Cardiac muscle cell (in vitro differentiated cells and primary cell): Measurements from ENCODE around the gene EMX2. TPM values are rescaled to one million over a fixed set of nuclear protein-coding genes. Genes with fewer than 3 reads are reported as not detected.

Experiments
- DNase-seq, 2 donors: peaks; one replicate each; pipeline versions ENCODE4 v3.0.0 to v3.0.0-alpha.2; 2010 to 2017; ENCODE audit warnings: low read depth in 1 of 2, low spot score in 1 of 2
- H3K27ac ChIP-seq: fragments of 200-600 bp; sonication (generic); 2 replicates; pipeline ENCODE4 v1.5.1; 2016
- H3K27me3 ChIP-seq: fragments of 200-600 bp; sonication (generic); 2 replicates; pipeline ENCODE4 v1.6.0; 2016; ENCODE audit warnings: control low read depth
- H3K36me3 ChIP-seq: fragments of 200-600 bp; sonication (generic); 2 replicates; pipeline ENCODE4 v1.5.1; 2016; ENCODE audit warnings: control low read depth
- H3K4me1 ChIP-seq: fragments of 200-600 bp; sonication (generic); 2 replicates; pipeline ENCODE4 v1.8.1; 2017; ENCODE audit warnings: low read depth, mild to moderate bottlenecking, mixed run types
- H3K4me3 ChIP-seq: fragments of 200-600 bp; sonication (generic); 2 replicates; pipeline ENCODE4 v1.5.1; 2016; ENCODE audit warnings: mild to moderate bottlenecking
- H3K9me3 ChIP-seq: fragments of 200-600 bp; sonication (generic); 2 replicates; pipeline ENCODE4 v1.5.1; 2017; ENCODE audit warnings: low read depth, mild to moderate bottlenecking, control low read depth
- CTCF ChIP-seq: IDR thresholded peaks from 2 replicates; pipeline ENCODE4 v1.5.1; 2012; ENCODE audit warnings: low read depth, mild to moderate bottlenecking, low read length
- polyA plus RNA-seq: library from polyadenylated mRNA; unstranded; fragments of >200 nt; fragmentation: Nextera tagmentation; extraction: Ambion mirVana; gene quantifications from 2 replicates; pipeline ENCODE4 v1.2.1, GENCODE V29; 2016
- total RNA-seq: library from RNA; depleted of rRNA; stranded (reverse); fragments of >200 nt; gene quantifications from 2 replicates; pipeline ENCODE4 v1.2.3, GENCODE V29; 2016

Gene EMX2
- total and polyA plus RNA-seq, 2 experiments from 2014 or later = not detected

GRCh38 chr10:117536072-117536865, 6.3 kb upstream of the EMX2 start:
- TF ChIP-seq CTCF = no peak
- Histone ChIP-seq H3K4me3 (no peak overlapping the region), H3K27ac (no peak overlapping the region), H3K36me3 (no peaks in the 10 kb centered on the region), H3K27me3 (peaks cover 100% of the 10 kb centered on the region), H3K9me3 (no peaks in the 10 kb centered on the region), H3K4me1 (peaks cover 6% of the 10 kb centered on the region)
- DNase-seq = no peak

- no peak for DNase-seq
- peaks cover 100% of the 10 kb centered on the region for H3K27me3 ChIP-seq
- no peak overlapping the region for H3K4me3 ChIP-seq
- H3K36me3 ChIP-seq = no peaks in the 10 kb centered on the region
- no peaks in the 10 kb centered on the region for H3K9me3 ChIP-seq
- peaks cover 6% of the 10 kb centered on the region for H3K4me1 ChIP-seq
- H3K27ac ChIP-seq = no peak overlapping the region
- TF ChIP-seq CTCF = no peak
These were observed 5.6 kb upstream of the EMX2 start for GRCh38 chr10:117536866-117537435.

- Histone ChIP-seq H3K27me3 (peaks cover 100% of the 10 kb centered on the region), H3K9me3 (no peaks in the 10 kb centered on the region), H3K36me3 (no peaks in the 10 kb centered on the region), H3K27ac (no peak overlapping the region), H3K4me1 (peaks cover 6% of the 10 kb centered on the region), H3K4me3 (no peak overlapping the region)
- peak; percentile 59 for TF ChIP-seq CTCF
- DNase-seq = peak; percentile 40 to 69
These were observed 5.1 kb upstream of the EMX2 start for GRCh38 chr10:117537436-117537903.

GRCh38 chr10:117537904-117538524, 4.5 kb upstream of the EMX2 start:
- Histone ChIP-seq H3K27ac (no peak overlapping the region), H3K36me3 (no peaks in the 10 kb centered on the region), H3K4me3 (no peak overlapping the region), H3K9me3 (no peaks in the 10 kb centered on the region), H3K4me1 (peaks cover 6% of the 10 kb centered on the region), H3K27me3 (peaks cover 100% of the 10 kb centered on the region)
- no peak for DNase-seq
- TF ChIP-seq CTCF = no peak

GRCh38 chr10:117539361-117539773, 3.2 kb upstream of the EMX2 start:
- TF ChIP-seq CTCF = no peak
- H3K36me3 ChIP-seq = no peaks in the 10 kb centered on the region
- H3K4me1 ChIP-seq = peaks cover 6% of the 10 kb centered on the region
- no peak overlapping the region for H3K27ac ChIP-seq
- peaks cover 100% of the 10 kb centered on the region for H3K27me3 ChIP-seq
- no peak overlapping the region for H3K4me3 ChIP-seq
- DNase-seq = no peak
- H3K9me3 ChIP-seq = no peaks in the 10 kb centered on the region
